Measurements from ENCODE around the gene EPB41L2.
"Not testable (repeated sequence)": the region's sequence is repeated elsewhere in the genome, so short reads cannot be mapped to it uniquely, and the experiment has no call there.

EPB41L2 gene

GRCh38 chr6:131001945-131002660 is 60.9 kb downstream of the EPB41L2 start:
- DNase-seq = no peak

GRCh38 chr6:131001111-131001736 is 61.8 kb downstream of the EPB41L2 start:
- DNase-seq = no peak

- DNase-seq = no peak
Observed at GRCh38 chr6:131000544-131000943, 62.5 kb downstream of the EPB41L2 start.

GRCh38 chr6:130997061-130997753 is 65.8 kb downstream of the EPB41L2 start:
- no peak for DNase-seq

GRCh38 chr6:130996635-130997034 is 66.4 kb downstream of the EPB41L2 start:
- DNase-seq = no peak

- no peak for DNase-seq
Observed at GRCh38 chr6:130995783-130996447, 67.1 kb downstream of the EPB41L2 start.

GRCh38 chr6:130994319-130995097 is 68.5 kb downstream of the EPB41L2 start:
- no peak for DNase-seq

- no peak for DNase-seq
Observed at GRCh38 chr6:130993292-130993765, 69.7 kb downstream of the EPB41L2 start.

- DNase-seq = no peak
Observed at GRCh38 chr6:130991422-130992137, 71.5 kb downstream of the EPB41L2 start.

GRCh38 chr6:130987539-130987938 is 75.5 kb downstream of the EPB41L2 start:
- not testable (repeated sequence) for DNase-seq

GRCh38 chr6:130985115-130985514 is 77.9 kb downstream of the EPB41L2 start:
- DNase-seq = no peak

- DNase-seq = no peak
Observed at GRCh38 chr6:130982941-130983456, 80.0 kb downstream of the EPB41L2 start.

GRCh38 chr6:130982135-130982534 is 80.9 kb downstream of the EPB41L2 start:
- no peak for DNase-seq

GRCh38 chr6:130981409-130981808 is 81.6 kb downstream of the EPB41L2 start:
- DNase-seq = no peak

GRCh38 chr6:130980310-130981032 is 82.6 kb downstream of the EPB41L2 start:
- no peak for DNase-seq

GRCh38 chr6:130978660-130979396 is 84.2 kb downstream of the EPB41L2 start:
- no peak for DNase-seq

- no peak for DNase-seq
Observed at GRCh38 chr6:130978180-130978579, 84.9 kb downstream of the EPB41L2 start.

GRCh38 chr6:130975325-130975724 is 87.7 kb downstream of the EPB41L2 start:
- no peak for DNase-seq

- no peak for DNase-seq
Observed at GRCh38 chr6:130973521-130974277, 89.3 kb downstream of the EPB41L2 start.

Measured in inflammatory macrophage (primary cell).